HCT116 (cell line): ENCODE data around the gene SBNO2. TPM values are rescaled to one million over a fixed set of nuclear protein-coding genes. Genes with fewer than 3 reads are reported as not detected.

Experiments
- ATAC-seq: fragments of 200-7000 bp; cut with Tn5 transposase; 2 replicates; pipeline ENCODE4 v1.9.1; 2020; ENCODE audit warnings: mild to moderate bottlenecking, moderate library complexity
- BruUV-seq: library from RNA; stranded (reverse); fragments of 400-500 nt; replicated peaks from 2 replicates; lab custom pipeline; 2021; lab: Mats Ljungman, UMichigan
- CTCF ChIA-PET: fragments of 300-600 bp; sonication (Branson Sonifier 250); formaldehyde crosslinking; loops from one replicate; lab custom pipeline; 2021; ENCODE audit warnings: antibody characterized with exemption; lab: Charles Lee
- POLR2A ChIA-PET: fragments of 300-600, 350-600 bp; sonication (Branson Sonifier 250); formaldehyde crosslinking; loops from one replicate; lab custom pipeline; 2021; ENCODE audit warnings: antibody characterized with exemption; lab: Charles Lee
- RAD21 ChIA-PET, 2 experiments: fragments of 300-600 bp; sonication (Branson Sonifier 250); formaldehyde crosslinking; loops; one replicate each; lab custom pipeline; 2023; ENCODE audit warnings: low total read pairs in 2 of 2; ENCODE audit not compliant: uncharacterized antibody in 2 of 2, unreplicated experiment in 2 of 2, low non-redundant PET in 1 of 2; lab: Charles Lee
- DNase-seq: peaks from one replicate; pipeline ENCODE4 v3.0.0-alpha.2; 2010; ENCODE audit warnings: low read depth, low spot score
- H2AFZ ChIP-seq: fragments of 200-600 bp; shearing (Covaris generic), sonication (generic); 2 replicates; pipeline ENCODE4 v1.6.1; 2017; ENCODE audit warnings: low read depth, mixed run types, mixed read lengths, antibody characterized with exemption, low read length; ENCODE audit not compliant: poor library complexity, severe bottlenecking
- H3K27ac ChIP-seq: 2 replicates; pipeline ENCODE4 v1.5.1; 2012; ENCODE audit warnings: low read depth, low read length
- H3K27me3 ChIP-seq: fragments of 200-600 bp; sonication (generic); 2 replicates; pipeline ENCODE4 v1.6.1; 2016; ENCODE audit warnings: mixed run types, low read length, mixed read lengths; ENCODE audit not compliant: insufficient read depth
- H3K36me3 ChIP-seq, 2 experiments: fragments of 200-500 bp in 1 of 2; fragments of 200-600 bp in 1 of 2; sonication (Bioruptor generic) in 1 of 2; sonication (generic) in 1 of 2; 2 replicates each; pipeline versions ENCODE4 v1.5.1 to v1.6.1; 2014 to 2016; ENCODE audit warnings: low read length in 2 of 2, inconsistent platforms in 1 of 2, mixed read lengths in 1 of 2, mixed run types in 1 of 2; ENCODE audit not compliant: insufficient read depth in 2 of 2, control insufficient read depth in 1 of 2
- H3K4me1 ChIP-seq, 2 experiments: fragments of 200-600 bp in 1 of 2; sonication (generic) in 1 of 2; 2 replicates each; pipeline versions ENCODE4 v1.5.1 to v1.6.1; 2012 to 2017; ENCODE audit warnings: low read length in 2 of 2, inconsistent platforms in 1 of 2, mild to moderate bottlenecking in 1 of 2, mixed read lengths in 1 of 2, mixed run types in 1 of 2, moderate library complexity in 1 of 2; ENCODE audit not compliant: insufficient read depth in 2 of 2, control insufficient read depth in 1 of 2
- H3K4me2 ChIP-seq: fragments of 200-600 bp; sonication (generic); 2 replicates; pipeline ENCODE4 v1.6.1; 2017; ENCODE audit warnings: mixed run types, low read length, mixed read lengths
- H3K4me3 ChIP-seq, 2 experiments: fragments of 200-600 bp in 1 of 2; sonication (generic) in 1 of 2; replicated peaks in 1 of 2; 2 replicates each; pipeline ENCODE4 v1.5.1; 2011 to 2016; ENCODE audit warnings: low read length in 2 of 2, control low read depth in 1 of 2, low read depth in 1 of 2, mild to moderate bottlenecking in 1 of 2, mixed read lengths in 1 of 2, mixed run types in 1 of 2
- H3K79me2 ChIP-seq: fragments of 200-600 bp; sonication (generic); 2 replicates; pipeline ENCODE4 v1.6.1; 2017; ENCODE audit warnings: mild to moderate bottlenecking, mixed run types, low read length, moderate library complexity, mixed read lengths; ENCODE audit not compliant: insufficient read depth
- H3K9ac ChIP-seq: fragments of 200-600 bp; sonication (generic); 2 replicates; pipeline ENCODE4 v1.6.1; 2016; ENCODE audit warnings: low read length, mixed read lengths
- H3K9me2 ChIP-seq: fragments of 200-600 bp; sonication (generic), shearing (Covaris generic); 2 replicates; pipeline ENCODE4 v1.6.1; 2017; ENCODE audit warnings: mixed run types, mild to moderate bottlenecking, moderate library complexity; ENCODE audit not compliant: insufficient read depth
- H3K9me3 ChIP-seq, 2 experiments: fragments of 200-500 bp in 1 of 2; fragments of 200-600 bp in 1 of 2; sonication (Bioruptor generic) in 1 of 2; sonication (generic) in 1 of 2; 2 replicates each; pipeline ENCODE4 v1.6.1; 2014 to 2017; ENCODE audit warnings: low read length in 2 of 2, mixed read lengths in 2 of 2, inconsistent platforms in 1 of 2, low read depth in 1 of 2, mild to moderate bottlenecking in 1 of 2, mixed run types in 1 of 2, moderate library complexity in 1 of 2; ENCODE audit not compliant: control insufficient read depth in 1 of 2, insufficient read depth in 1 of 2
- H4K20me1 ChIP-seq: fragments of 200-600 bp; sonication (generic), shearing (Covaris generic); 2 replicates; pipeline ENCODE4 v1.6.1; 2017; ENCODE audit warnings: mixed run types, mild to moderate bottlenecking, moderate library complexity; ENCODE audit not compliant: insufficient read depth
- ATF3 ChIP-seq: IDR thresholded peaks from 2 replicates; pipeline ENCODE4 v1.6.1; 2012
- CBX3 ChIP-seq: IDR thresholded peaks from 2 replicates; pipeline ENCODE4 v1.6.1; 2012; ENCODE audit warnings: low read depth
- CEBPB ChIP-seq: IDR thresholded peaks from 2 replicates; pipeline ENCODE4 v1.6.1; 2012; ENCODE audit warnings: low read depth
- CTCF ChIP-seq, 3 experiments: fragments of 200-600 bp in 1 of 3; sonication (generic) in 1 of 3; IDR thresholded peaks in 2 of 3; conservative IDR thresholded peaks in 1 of 3; 2 replicates each; pipeline ENCODE4 v1.5.1; 2012 to 2017; ENCODE audit warnings: low read depth in 2 of 3, low read length in 2 of 3, antibody characterized with exemption in 1 of 3, borderline replicate concordance in 1 of 3, control low read depth in 1 of 3, mild to moderate bottlenecking in 1 of 3, mixed read lengths in 1 of 3, mixed run types in 1 of 3, moderate library complexity in 1 of 3; ENCODE audit not compliant: insufficient read depth in 1 of 3
- EGR1 ChIP-seq: IDR thresholded peaks from 2 replicates; pipeline ENCODE4 v1.6.1; 2012; ENCODE audit warnings: low read depth
- EZH2 ChIP-seq: fragments of 200-600 bp; sonication (generic); IDR thresholded peaks from 2 replicates; pipeline ENCODE4 v1.6.1; 2017; ENCODE audit warnings: antibody characterized with exemption, mixed run types
- FOSL1 ChIP-seq: IDR thresholded peaks from 2 replicates; pipeline ENCODE4 v1.6.1; 2012; ENCODE audit warnings: low read depth
- JUND ChIP-seq: IDR thresholded peaks from 2 replicates; pipeline ENCODE4 v1.6.1; 2012
- MAX ChIP-seq: IDR thresholded peaks from 2 replicates; pipeline ENCODE4 v1.6.1; 2012
- POLR2A ChIP-seq: IDR thresholded peaks from 2 replicates; pipeline ENCODE4 v1.7.0; 2011; ENCODE audit warnings: borderline replicate concordance; ENCODE audit not compliant: insufficient read depth, insufficient read length; ENCODE audit errors: extremely low read depth
- POLR2AphosphoS5 ChIP-seq: IDR thresholded peaks from 2 replicates; pipeline ENCODE4 v1.6.1; 2011; ENCODE audit warnings: mild to moderate bottlenecking, low read depth, low read length, moderate library complexity
- RAD21 ChIP-seq: IDR thresholded peaks from 2 replicates; pipeline ENCODE4 v1.6.1; 2012; ENCODE audit warnings: low read depth, mild to moderate bottlenecking
- REST ChIP-seq: IDR thresholded peaks from 2 replicates; pipeline ENCODE4 v1.6.1; 2012; ENCODE audit warnings: low read depth
- SRF ChIP-seq: IDR thresholded peaks from 2 replicates; pipeline ENCODE4 v1.6.1; 2012; ENCODE audit warnings: low read depth
- TCF7L2 ChIP-seq: IDR thresholded peaks from 2 replicates; pipeline ENCODE4 v1.7.0; 2011; ENCODE audit warnings: borderline replicate concordance, inconsistent platforms; ENCODE audit not compliant: insufficient read depth, insufficient read length; ENCODE audit errors: extremely low read depth
- YY1 ChIP-seq: IDR thresholded peaks from 2 replicates; pipeline ENCODE4 v1.6.1; 2011; ENCODE audit warnings: low read length, low read depth, moderate library complexity, mild to moderate bottlenecking; ENCODE audit not compliant: insufficient replicate concordance; ENCODE audit errors: extremely low read depth
- ZBTB33 ChIP-seq: IDR thresholded peaks from 2 replicates; pipeline ENCODE4 v1.6.1; 2011; ENCODE audit warnings: mild to moderate bottlenecking, low read length, moderate library complexity; ENCODE audit not compliant: insufficient replicate concordance; ENCODE audit errors: extremely low read depth
- ZFX ChIP-seq: fragments of 450-650 bp; IDR thresholded peaks from 2 replicates; pipeline ENCODE4 v1.6.1; 2017
- intact Hi-C: fragments of 100-400 bp; cut with micrococcal nuclease; formaldehyde crosslinking; loops from 2 replicates; pipeline ENCODE4 v1.10.0; 2022
- total RNA-seq: library from RNA; stranded (reverse); gene quantifications from one replicate; pipeline ENCODE4 v1.2.1, GENCODE V29; 2021; ENCODE audit not compliant: unreplicated experiment

The SBNO2 gene
- total RNA-seq, 1 experiment from 2014 or later: 66.4 TPM

- TF ChIP-seq CTCF (IDR thresholded peaks at IDR 0.05 in 2 of 3, conservative IDR thresholded peaks at IDR 0.05 in 1 of 3; ENCODE audit: borderline replicate concordance in 1 of 3, insufficient read depth in 1 of 3, low read depth in 2 of 3, low read length in 2 of 3): no peak
- no peak for TF ChIP-seq ZFX
- no peak for TF ChIP-seq FOSL1
- TF ChIP-seq CBX3: no peak
- TF ChIP-seq MAX: no peak
- TF ChIP-seq TCF7L2: no peak
- no peak for TF ChIP-seq RAD21
- no peak for TF ChIP-seq CEBPB
- no peak for TF ChIP-seq EGR1
- no peak for TF ChIP-seq ATF3
- no peak for TF ChIP-seq YY1
- no peak for TF ChIP-seq POLR2AphosphoS5
- TF ChIP-seq EZH2: no peak
- no peak for TF ChIP-seq JUND
- TF ChIP-seq SRF: no peak
- no peak for TF ChIP-seq ZBTB33
- no peak for TF ChIP-seq POLR2A
- no peak for TF ChIP-seq REST
- TF ChIP-seq, all 23 proteins: peak for 0
- H3K79me2 ChIP-seq: peaks cover 28% of the 10 kb centered on the region; the same call in 1 of the 2 replicates
These were observed 39.6 kb downstream of the SBNO2 start for GRCh38 chr19:1134431-1134830.

More at GRCh38 chr19:1134431-1134830, 39.6 kb downstream of the SBNO2 start:
- RAD21 ChIA-PET: no interaction called here
- Histone ChIP-seq H3K4me2 (no peak overlapping the region), H3K4me1 (peaks cover 0 to 4% of the 10 kb centered on the region in 2 experiments; a peak in 1 of 4 replicates), H3K9ac (no peak overlapping the region), H3K4me3 (no peak overlapping the region), H4K20me1 (no peaks in the 10 kb centered on the region), H3K9me3 (no peaks in the 10 kb centered on the region), H3K36me3 (peaks cover 0 to 8% of the 10 kb centered on the region in 2 experiments; a peak in 1 of 4 replicates), H3K27me3 (no peaks in the 10 kb centered on the region), H3K9me2 (no peaks in the 10 kb centered on the region), H2AFZ (no peak overlapping the region), H3K27ac (no peak overlapping the region)
- CTCF ChIA-PET: no interaction called here
- ATAC-seq: no peak
- POLR2A ChIA-PET: interaction anchor here (1.1 kb wide), 1 partner anchor 11 kb away, joined by 4 read pairs; no protein-coding TSS in a partner anchor
- intact Hi-C loops: no loop called here
- DNase-seq: no peak
- BruUV-seq: no TSS peak
